KMS-11 (cell line): ENCODE measurements around the gene NAALADL1.

Source experiments
- H2AFZ ChIP-seq: fragments of 200-600 bp; sonication (generic); 2 replicates; pipeline ENCODE4 v1.6.1; 2016; ENCODE audit warnings: antibody characterized with exemption, mixed run types, low read depth
- H3K27ac ChIP-seq: fragments of 200-600 bp; sonication (generic); 2 replicates; pipeline ENCODE4 v1.6.1; 2016; ENCODE audit warnings: mild to moderate bottlenecking, mixed run types
- H3K27me3 ChIP-seq: fragments of 200-600 bp; sonication (generic); 2 replicates; pipeline ENCODE4 v1.6.1; 2017; ENCODE audit warnings: mild to moderate bottlenecking, low read depth, mixed run types, moderate library complexity; ENCODE audit not compliant: insufficient read depth
- H3K36me3 ChIP-seq: fragments of 200-600 bp; sonication (generic); 2 replicates; pipeline ENCODE4 v1.6.1; 2017; ENCODE audit warnings: mild to moderate bottlenecking, mixed run types; ENCODE audit not compliant: insufficient read depth
- H3K4me1 ChIP-seq: fragments of 200-600 bp; sonication (generic); 2 replicates; pipeline ENCODE4 v1.6.1; 2016; ENCODE audit warnings: mild to moderate bottlenecking, low read depth, mixed run types; ENCODE audit not compliant: poor library complexity, severe bottlenecking
- H3K4me2 ChIP-seq: fragments of 200-600 bp; sonication (generic); 2 replicates; pipeline ENCODE4 v1.7.0; 2016; ENCODE audit warnings: mild to moderate bottlenecking, mixed run types
- H3K4me3 ChIP-seq: fragments of 200-600 bp; sonication (generic); IDR thresholded peaks from 2 replicates; pipeline ENCODE4 v1.6.1; 2017; ENCODE audit warnings: low read depth, low read length, mixed read lengths; ENCODE audit not compliant: insufficient read depth
- H3K79me2 ChIP-seq: fragments of 200-600 bp; sonication (generic); 2 replicates; pipeline ENCODE4 v1.6.1; 2016; ENCODE audit warnings: low read depth, mixed run types; ENCODE audit not compliant: insufficient read depth
- H3K9ac ChIP-seq: fragments of 200-600 bp; sonication (generic); 2 replicates; pipeline ENCODE4 v1.6.1; 2016; ENCODE audit warnings: mild to moderate bottlenecking, mixed run types
- H4K20me1 ChIP-seq: fragments of 200-600 bp; sonication (generic); 2 replicates; pipeline ENCODE4 v1.6.1; 2016; ENCODE audit warnings: mild to moderate bottlenecking, mixed run types; ENCODE audit not compliant: insufficient read depth
- CTCF ChIP-seq: fragments of 200-600 bp; sonication (generic); conservative IDR thresholded peaks from 2 replicates; pipeline ENCODE4 v1.6.1; 2017; ENCODE audit warnings: low read depth, mild to moderate bottlenecking, antibody characterized with exemption, low read length, moderate library complexity, mixed read lengths

The NAALADL1 gene

DNA sequence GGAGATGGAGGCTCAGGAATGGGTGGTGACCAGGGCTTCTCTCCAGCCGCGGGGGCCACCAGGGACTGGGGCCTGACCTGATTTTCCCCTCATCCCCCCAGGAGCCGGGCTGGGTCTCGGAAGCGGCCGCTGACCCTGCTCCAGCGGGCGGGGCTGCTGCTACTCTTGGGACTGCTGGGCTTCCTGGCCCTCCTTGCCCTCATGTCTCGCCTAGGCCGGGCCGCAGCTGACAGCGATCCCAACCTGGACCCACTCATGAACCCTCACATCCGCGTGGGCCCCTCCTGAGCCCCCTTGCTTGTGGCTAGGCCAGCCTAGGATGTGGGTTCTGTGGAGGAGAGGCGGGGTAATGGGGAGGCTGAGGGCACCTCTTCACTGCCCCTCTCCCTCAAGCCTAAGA lies 29.5 kb upstream of the NAALADL1 start:
- Histone ChIP-seq H3K36me3 (no peaks in the 10 kb centered on the region), H2AFZ (no peak overlapping the region), H3K79me2 (peaks cover 28% of the 10 kb centered on the region), H3K27ac (peak overlapping the region; percentile 82; the same call in 1 of the 2 replicates), H3K27me3 (no peaks in the 10 kb centered on the region), H4K20me1 (no peaks in the 10 kb centered on the region), H3K4me2 (peak overlapping the region; percentile 68), H3K4me3 (no peak overlapping the region), H3K9ac (no peak overlapping the region), H3K4me1 (peaks cover 78% of the 10 kb centered on the region)
- TF ChIP-seq CTCF: no peak

- TF ChIP-seq CTCF: no peak
- Histone ChIP-seq H4K20me1 (no peaks in the 10 kb centered on the region), H3K27ac (peak overlapping the region; percentile 82; the same call in 1 of the 2 replicates), H3K27me3 (no peaks in the 10 kb centered on the region), H3K79me2 (peaks cover 34% of the 10 kb centered on the region), H2AFZ (no peak overlapping the region), H3K36me3 (no peaks in the 10 kb centered on the region), H3K9ac (no peak overlapping the region), H3K4me2 (no peak overlapping the region; the same call in 1 of the 2 replicates), H3K4me1 (peaks cover 78% of the 10 kb centered on the region), H3K4me3 (no peak overlapping the region)
Measured at GRCh38 chr11:65087216-65087615, 28.9 kb upstream of the NAALADL1 start.

DNA sequence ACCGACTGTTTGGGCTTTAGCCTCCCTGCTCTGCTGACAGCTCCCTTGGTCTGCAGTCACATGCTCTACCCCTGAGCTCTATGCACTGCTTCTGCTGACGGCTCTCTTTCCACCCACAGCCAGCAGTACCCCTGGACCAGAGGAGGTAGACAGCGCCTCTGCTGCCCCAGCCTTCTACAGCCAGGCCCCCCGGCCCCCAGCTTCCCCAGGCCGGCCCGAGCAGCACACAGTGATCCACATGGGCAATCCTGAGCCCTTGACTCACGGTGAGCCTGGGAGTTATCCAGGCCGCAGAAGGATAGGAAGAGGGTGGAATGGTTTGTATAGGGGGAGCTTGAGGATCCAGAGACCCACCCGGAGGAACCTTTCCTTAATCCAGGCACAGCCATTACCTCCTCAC lies 28.5 kb upstream of the NAALADL1 start:
- TF ChIP-seq CTCF: no peak
- H3K36me3 ChIP-seq: no peaks in the 10 kb centered on the region
- no peaks in the 10 kb centered on the region for H3K27me3 ChIP-seq
- H3K27ac ChIP-seq: peak overlapping the region; percentile 82; the same call in 1 of the 2 replicates
- no peak overlapping the region for H3K9ac ChIP-seq
- no peak overlapping the region for H3K4me2 ChIP-seq
- H3K4me3 ChIP-seq: no peak overlapping the region
- H4K20me1 ChIP-seq: no peaks in the 10 kb centered on the region
- no peak overlapping the region for H2AFZ ChIP-seq
- peaks cover 78% of the 10 kb centered on the region for H3K4me1 ChIP-seq
- peaks cover 38% of the 10 kb centered on the region for H3K79me2 ChIP-seq

DNA sequence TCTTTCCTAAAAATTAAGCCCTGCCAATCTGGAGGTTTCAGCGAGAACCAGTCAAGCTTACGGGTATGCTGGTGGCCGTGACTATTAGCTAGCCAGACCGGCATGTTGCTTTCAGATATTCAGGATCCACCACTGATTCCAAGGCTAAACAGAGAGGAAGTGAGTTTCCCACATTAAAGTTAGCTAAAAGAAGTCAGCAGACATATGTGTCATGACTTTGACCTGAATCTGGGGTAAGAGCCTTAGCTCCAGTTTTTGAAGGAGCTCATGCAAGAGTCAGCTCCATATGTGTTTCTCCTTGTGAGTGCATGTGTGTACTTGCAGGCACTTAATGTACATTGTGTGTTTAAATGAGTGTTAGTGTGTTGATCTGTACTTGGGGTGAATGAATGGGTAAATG lies 27.1 kb upstream of the NAALADL1 start:
- peak overlapping the region; percentile 87; the same call in 1 of the 2 replicates for H3K4me2 ChIP-seq
- H2AFZ ChIP-seq: no peak overlapping the region
- H3K79me2 ChIP-seq: peaks cover 52% of the 10 kb centered on the region
- H3K4me1 ChIP-seq: peaks cover 79% of the 10 kb centered on the region
- no peaks in the 10 kb centered on the region for H3K27me3 ChIP-seq
- no peaks in the 10 kb centered on the region for H3K36me3 ChIP-seq
- no peak for TF ChIP-seq CTCF
- H3K4me3 ChIP-seq: no peak overlapping the region
- no peaks in the 10 kb centered on the region for H4K20me1 ChIP-seq
- H3K9ac ChIP-seq: no peak overlapping the region
- no peak overlapping the region for H3K27ac ChIP-seq
